ENCODE data around the gene DCANP1. TPM values are rescaled to one million over a fixed set of nuclear protein-coding genes. Genes with fewer than 3 reads are reported as not detected.
A peak's percentile ranks its signal among the peaks of the same experiment; 100 is the strongest.

Gene DCANP1
- total RNA-seq, 5 donors from 2014 or later (not counting 1 experiment from before 2014, with no cell fraction given): not detected

DNA sequence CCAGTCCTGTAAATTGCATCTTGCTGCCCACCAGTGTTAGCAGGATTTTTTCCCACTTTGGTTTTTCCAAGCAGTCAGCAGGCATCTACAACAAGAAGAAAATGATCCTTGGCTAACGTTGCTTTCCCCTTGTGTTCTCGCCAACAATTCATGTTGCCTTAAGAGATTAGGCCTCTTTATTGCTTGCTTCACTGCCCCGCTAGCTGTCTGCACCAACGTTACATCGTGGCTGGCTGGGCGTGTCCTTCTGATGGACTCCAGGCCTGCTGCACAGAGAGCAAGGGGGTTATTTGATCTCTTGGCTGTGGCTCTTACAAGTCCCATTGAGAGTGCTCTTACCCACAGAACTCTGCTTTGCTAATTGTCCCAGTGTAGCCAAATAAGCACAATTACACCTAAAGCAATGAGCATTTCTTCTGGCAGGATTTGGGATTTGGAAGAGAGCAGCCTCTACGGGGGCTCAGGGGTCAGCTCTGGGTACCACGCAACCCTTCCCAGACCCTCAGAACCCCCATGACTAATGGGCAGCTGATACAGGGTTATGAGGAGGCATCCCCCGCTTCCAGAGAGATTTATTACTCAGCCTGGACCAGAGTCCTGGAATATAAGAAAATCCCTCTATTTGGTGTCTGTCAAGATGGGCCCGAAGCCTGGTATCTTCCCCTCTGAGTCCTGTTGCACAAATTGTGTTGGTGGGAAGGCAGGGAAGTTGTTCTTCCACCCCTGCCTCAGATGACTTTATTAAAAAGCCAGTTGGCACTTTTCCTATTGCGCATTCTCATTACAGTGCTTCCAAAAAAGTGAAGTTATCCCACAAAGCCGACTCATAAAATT is 17.6 kb downstream of the DCANP1 start:
- H3K36me3 ChIP-seq (ENCODE audit: control insufficient read depth in 2 of 2, extremely low read depth in 1 of 2, insufficient read depth in 1 of 2, low read length in 1 of 2): no peaks in the 10 kb centered on the region
- Mint-ChIP-seq H3K27me3 (peaks cover 4 to 14% of the 10 kb centered on the region in 2 donors), H3K27ac (no peak overlapping the region), H3K36me3 (no peaks in the 10 kb centered on the region), H3K4me1 (peaks cover 0 to 11% (median 5%) of the 10 kb centered on the region in 3 donors), H3K4me3 (no peak overlapping the region), H3K9me3 (peaks cover 0 to 12% (median 6%) of the 10 kb centered on the region in 3 donors)
- H3K27ac ChIP-seq (ENCODE audit: low read length): no peak overlapping the region
- no peaks in the 10 kb centered on the region for H3K9me3 ChIP-seq
- CTCF ChIA-PET: interaction anchor here in 1 of 2 donors (0.5 kb wide), 1 partner anchor 18 kb away, joined by 3 read pairs; no protein-coding TSS in a partner anchor
- DNase-seq (no peak), ATAC-seq (replicated peaks in 1 of 4) (no peak)
- 78% methylated on average over 7 of the region's 12 CpGs for WGBS (ENCODE audit: insufficient coverage)
- H3K27me3 ChIP-seq (replicated peaks in 1 of 2; ENCODE audit: control insufficient read depth in 2 of 2, extremely low read depth in 1 of 2, insufficient read depth in 2 of 2, low read length in 1 of 2): peaks cover 0 to 8% of the 10 kb centered on the region in 2 experiments
- no peaks in the 10 kb centered on the region for H3K4me1 ChIP-seq (ENCODE audit: control insufficient read depth in 1 of 2, extremely low read depth in 1 of 2, insufficient read depth in 2 of 2, low read length in 2 of 2)
- H3K4me3 ChIP-seq (ENCODE audit: control insufficient read depth in 1 of 2, extremely low read depth in 1 of 2, low read length in 1 of 2): no peak overlapping the region
- POLR2A ChIA-PET: no interaction called here

GRCh38 chr5:135428586-135428985 is 18.6 kb downstream of the DCANP1 start:
- Histone ChIP-seq H3K4me3 (ENCODE audit: control insufficient read depth in 1 of 2, extremely low read depth in 1 of 2, low read length in 1 of 2) (no peak overlapping the region), H3K27me3 (replicated peaks in 1 of 2; ENCODE audit: control insufficient read depth in 2 of 2, extremely low read depth in 1 of 2, insufficient read depth in 2 of 2, low read length in 1 of 2) (peaks cover 0 to 7% of the 10 kb centered on the region in 2 experiments), H3K36me3 (ENCODE audit: control insufficient read depth in 2 of 2, extremely low read depth in 1 of 2, insufficient read depth in 1 of 2, low read length in 1 of 2) (no peaks in the 10 kb centered on the region), H3K4me1 (ENCODE audit: control insufficient read depth in 1 of 2, extremely low read depth in 1 of 2, insufficient read depth in 2 of 2, low read length in 2 of 2) (no peaks in the 10 kb centered on the region), H3K27ac (ENCODE audit: low read length) (no peak overlapping the region), H3K9me3 (no peaks in the 10 kb centered on the region)
- no peak overlapping the region for H3K4me3 Mint-ChIP-seq
- ATAC-seq (replicated peaks in 1 of 4): no peak
- no CpG with 5 or more reads among the region's 1 CpG for WGBS (ENCODE audit: insufficient coverage)
- peaks cover 0 to 11% (median 5%) of the 10 kb centered on the region in 3 donors for H3K4me1 Mint-ChIP-seq
- POLR2A ChIA-PET: no interaction called here
- peaks cover 9 to 12% of the 10 kb centered on the region in 2 donors for H3K27me3 Mint-ChIP-seq
- H3K27ac Mint-ChIP-seq: no peak overlapping the region
- CTCF ChIA-PET: no interaction called here
- DNase-seq: no peak
- peaks cover 0 to 12% (median 6%) of the 10 kb centered on the region in 3 donors for H3K9me3 Mint-ChIP-seq
- no peaks in the 10 kb centered on the region for H3K36me3 Mint-ChIP-seq

DNA sequence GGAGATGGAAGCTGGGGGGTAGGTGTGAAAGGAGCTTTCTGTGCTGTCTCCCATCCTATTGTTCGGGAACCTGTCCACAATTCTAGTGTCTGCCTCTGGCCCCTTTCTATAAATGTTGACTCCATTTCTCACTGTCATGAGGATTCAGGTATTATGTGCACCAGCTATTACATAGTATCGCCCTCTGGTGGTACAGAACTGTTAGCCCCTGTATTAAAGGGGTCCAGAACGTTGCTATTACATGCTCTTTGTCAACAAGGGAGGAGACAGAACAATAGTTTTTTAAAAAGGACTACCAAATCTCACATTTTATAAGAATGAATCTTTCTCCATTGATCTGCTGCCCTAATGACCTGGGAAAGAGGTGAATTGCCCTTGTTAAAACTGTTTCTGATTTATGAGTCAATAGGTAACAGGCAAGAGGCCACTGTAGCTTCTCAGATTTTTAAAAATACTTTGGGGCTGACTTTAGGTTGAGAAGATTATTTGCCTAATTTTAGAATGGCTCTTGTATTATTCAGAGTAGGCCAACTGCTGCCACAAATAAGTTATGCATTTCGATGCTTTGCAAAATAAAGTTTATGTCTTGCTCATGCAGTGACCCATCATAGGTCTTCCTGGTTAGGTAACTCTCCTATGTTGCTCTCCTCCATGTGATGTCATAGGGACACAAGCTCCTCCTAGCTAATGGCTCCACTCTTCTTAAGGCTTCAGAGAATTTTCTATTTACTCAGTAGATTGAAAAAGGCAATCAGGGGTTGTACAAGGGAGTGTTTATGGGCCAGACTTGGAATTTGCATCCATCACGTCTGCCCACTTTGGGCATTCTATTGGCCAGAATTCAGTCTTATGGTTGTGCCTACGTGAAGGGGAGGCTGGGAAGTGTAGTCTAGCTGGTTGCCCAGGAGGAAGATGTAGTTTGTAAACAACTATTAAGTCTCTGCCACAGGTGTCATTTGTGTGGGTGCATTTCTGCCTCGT is 20.8 kb downstream of the DCANP1 start:
- Mint-ChIP-seq H3K27me3 (peaks cover 17 to 21% of the 10 kb centered on the region in 2 donors), H3K4me1 (peaks cover 0 to 11% (median 5%) of the 10 kb centered on the region in 3 donors), H3K4me3 (no peak overlapping the region), H3K36me3 (no peaks in the 10 kb centered on the region), H3K27ac (peak overlapping the region in 1 of 2 donors; percentile 53), H3K9me3 (peaks cover 0 to 12% (median 6%) of the 10 kb centered on the region in 3 donors)
- ChIA-PET CTCF (interaction anchor here (0.5 to 2.1 kb wide), 12 partner anchors 9 to 303 kb away, joined by 3 to 6 read pairs (median 4); partner anchors contain the start of gene MACROH2A1 (in 1 of the 2)), POLR2A (no interaction called here)
- Histone ChIP-seq H3K27ac (ENCODE audit: low read length) (no peak overlapping the region), H3K4me1 (ENCODE audit: control insufficient read depth in 1 of 2, extremely low read depth in 1 of 2, insufficient read depth in 2 of 2, low read length in 2 of 2) (no peaks in the 10 kb centered on the region), H3K36me3 (ENCODE audit: control insufficient read depth in 2 of 2, extremely low read depth in 1 of 2, insufficient read depth in 1 of 2, low read length in 1 of 2) (no peaks in the 10 kb centered on the region), H3K4me3 (ENCODE audit: control insufficient read depth in 1 of 2, extremely low read depth in 1 of 2, low read length in 1 of 2) (no peak overlapping the region), H3K27me3 (replicated peaks in 1 of 2; ENCODE audit: control insufficient read depth in 2 of 2, extremely low read depth in 1 of 2, insufficient read depth in 2 of 2, low read length in 1 of 2) (peaks cover 0 to 1% of the 10 kb centered on the region in 2 experiments), H3K9me3 (no peaks in the 10 kb centered on the region)
- DNase-seq (peak in 15 of 35 experiments; percentile 5 to 64 (median 16)), ATAC-seq (replicated peaks in 1 of 4) (peak; percentile 77 to 84 (median 80))
- 100% methylated on average over 2 of the region's 7 CpGs for WGBS (ENCODE audit: insufficient coverage)

- Mint-ChIP-seq H3K27me3 (peaks cover 19 to 26% of the 10 kb centered on the region in 2 donors), H3K36me3 (no peaks in the 10 kb centered on the region), H3K27ac (peak overlapping the region in 1 of 2 donors; percentile 53), H3K9me3 (peaks cover 0 to 12% (median 6%) of the 10 kb centered on the region in 3 donors), H3K4me3 (no peak overlapping the region), H3K4me1 (peaks cover 0 to 11% (median 5%) of the 10 kb centered on the region in 3 donors)
- Histone ChIP-seq H3K27me3 (replicated peaks in 1 of 2; ENCODE audit: control insufficient read depth in 2 of 2, extremely low read depth in 1 of 2, insufficient read depth in 2 of 2, low read length in 1 of 2) (no peaks in the 10 kb centered on the region), H3K4me3 (ENCODE audit: control insufficient read depth in 1 of 2, extremely low read depth in 1 of 2, low read length in 1 of 2) (no peak overlapping the region), H3K27ac (ENCODE audit: low read length) (no peak overlapping the region), H3K4me1 (ENCODE audit: control insufficient read depth in 1 of 2, extremely low read depth in 1 of 2, insufficient read depth in 2 of 2, low read length in 2 of 2) (no peaks in the 10 kb centered on the region), H3K9me3 (no peaks in the 10 kb centered on the region), H3K36me3 (ENCODE audit: control insufficient read depth in 2 of 2, extremely low read depth in 1 of 2, insufficient read depth in 1 of 2, low read length in 1 of 2) (no peaks in the 10 kb centered on the region)
- CTCF ChIA-PET: interaction anchor here (0.5 to 2.1 kb wide), 12 partner anchors 10 to 135 kb away, joined by 3 to 6 read pairs (median 4); partner anchors contain the start of gene MACROH2A1 (in 1 of the 2)
- no peak for ATAC-seq (replicated peaks in 1 of 4)
- POLR2A ChIA-PET: no interaction called here
- 0% methylated on average over 1 of the region's 2 CpGs for WGBS (ENCODE audit: insufficient coverage)
- no peak for DNase-seq
Measured at GRCh38 chr5:135425641-135426040, 21.5 kb downstream of the DCANP1 start.

DNA sequence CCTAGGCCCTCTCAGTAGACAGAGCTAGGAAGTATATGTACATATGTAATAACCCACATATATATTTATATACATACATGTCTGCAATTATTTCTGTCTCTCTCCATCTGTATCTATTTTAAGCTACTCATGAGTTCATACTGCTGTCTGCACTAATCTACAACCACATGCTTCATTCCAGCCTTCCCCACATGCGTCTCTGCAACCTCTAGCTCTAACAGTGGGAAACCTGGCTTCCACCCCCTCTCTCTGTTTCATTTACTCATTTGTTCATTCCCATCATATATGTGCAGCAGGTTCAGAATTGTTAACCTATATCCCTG is 23.3 kb downstream of the DCANP1 start:
- Histone ChIP-seq H3K27ac (ENCODE audit: low read length) (no peak overlapping the region), H3K36me3 (ENCODE audit: control insufficient read depth in 2 of 2, extremely low read depth in 1 of 2, insufficient read depth in 1 of 2, low read length in 1 of 2) (no peaks in the 10 kb centered on the region), H3K27me3 (replicated peaks in 1 of 2; ENCODE audit: control insufficient read depth in 2 of 2, extremely low read depth in 1 of 2, insufficient read depth in 2 of 2, low read length in 1 of 2) (peaks cover 0 to 3% of the 10 kb centered on the region in 2 experiments), H3K4me1 (ENCODE audit: control insufficient read depth in 1 of 2, extremely low read depth in 1 of 2, insufficient read depth in 2 of 2, low read length in 2 of 2) (no peaks in the 10 kb centered on the region), H3K4me3 (ENCODE audit: control insufficient read depth in 1 of 2, extremely low read depth in 1 of 2, low read length in 1 of 2) (no peak overlapping the region), H3K9me3 (no peaks in the 10 kb centered on the region)
- Mint-ChIP-seq H3K4me3 (no peak overlapping the region), H3K4me1 (peaks cover 0 to 11% (median 5%) of the 10 kb centered on the region in 3 donors), H3K9me3 (peaks cover 0 to 16% (median 15%) of the 10 kb centered on the region in 3 donors), H3K27me3 (peaks cover 28 to 34% of the 10 kb centered on the region in 2 donors), H3K27ac (no peak overlapping the region), H3K36me3 (no peaks in the 10 kb centered on the region)
- ATAC-seq (replicated peaks in 1 of 4) (no peak), DNase-seq (no peak)
- 93% methylated on average over 1 of the region's 1 CpG for WGBS (ENCODE audit: insufficient coverage)
- POLR2A ChIA-PET: no interaction called here
- CTCF ChIA-PET: interaction anchor here in 1 of 2 donors (1.8 kb wide), 1 partner anchor 12 kb away, joined by 5 read pairs; no protein-coding TSS in a partner anchor

Data from T-cell (primary cell).